Activated CD8-positive, alpha-beta T cell treated with anti-CD3 and anti-CD28 coated beads for 36 hours (primary cell): ENCODE results near the gene CIAO2A. TPM values are rescaled to one million over a fixed set of nuclear protein-coding genes. Genes with fewer than 3 reads are reported as not detected.

Source experiments
- ATAC-seq: fragments of 200-7000 bp; cut with Tn5 transposase; one replicate; pipeline ENCODE4 v1.10.0; 2021; ENCODE audit warnings: mild to moderate bottlenecking, moderate library complexity
- CTCF ChIA-PET: fragments of 350-600 bp; sonication (Branson Sonifier 250); formaldehyde crosslinking; loops from one replicate; lab custom pipeline; 2021; ENCODE audit warnings: antibody characterized with exemption; lab: Charles Lee
- POLR2A ChIA-PET: fragments of 350-600 bp; sonication (Branson Sonifier 250); formaldehyde crosslinking; loops from one replicate; lab custom pipeline; 2021; ENCODE audit warnings: antibody characterized with exemption; lab: Charles Lee
- DNase-seq: peaks from one replicate; pipeline ENCODE4 v3.0.0-alpha.2; 2020
- H3K27ac Mint-ChIP-seq: one replicate; pipeline ENCODE4 v1.8.0; 2021; ENCODE audit warnings: mild to moderate bottlenecking, mixed read lengths
- H3K27me3 Mint-ChIP-seq: one replicate; pipeline ENCODE4 v1.8.0; 2021; ENCODE audit warnings: mixed read lengths
- H3K36me3 Mint-ChIP-seq: one replicate; pipeline ENCODE4 v1.8.0; 2021; ENCODE audit warnings: low read depth, mixed read lengths
- H3K4me1 Mint-ChIP-seq: one replicate; pipeline ENCODE4 v1.8.0; 2021; ENCODE audit warnings: low read depth, mixed read lengths
- H3K4me3 Mint-ChIP-seq: one replicate; pipeline ENCODE4 v1.8.0; 2021; ENCODE audit warnings: mild to moderate bottlenecking, moderate library complexity, mixed read lengths
- H3K9me3 Mint-ChIP-seq: one replicate; pipeline ENCODE4 v1.8.0; 2021; ENCODE audit warnings: mixed read lengths
- intact Hi-C: fragments of 100-400 bp; cut with micrococcal nuclease; formaldehyde crosslinking; loops from one replicate; pipeline ENCODE4 v1.10.0; 2022
- total RNA-seq, 2 experiments: library from RNA; stranded (reverse); gene quantifications; one replicate each; pipeline ENCODE4 v1.2.3, GENCODE V29; 2021
- TF ChIP-seq, protein P1 (sequence below): fragments of 200-600 bp; IDR thresholded peaks from one replicate; pipeline ENCODE4 v1.8.0; 2022; ENCODE audit warnings: antibody characterized with exemption, mild to moderate bottlenecking

The CIAO2A gene
- total RNA-seq, 2 experiments from 2014 or later = 88.3 to 99.4 TPM

- CTCF ChIA-PET = interaction anchor here (0.9 to 1.6 kb wide), 2 partner anchors 16 kb away, joined by 4 to 10 read pairs; no protein-coding TSS in a partner anchor
- TF ChIP-seq, protein P1, sequence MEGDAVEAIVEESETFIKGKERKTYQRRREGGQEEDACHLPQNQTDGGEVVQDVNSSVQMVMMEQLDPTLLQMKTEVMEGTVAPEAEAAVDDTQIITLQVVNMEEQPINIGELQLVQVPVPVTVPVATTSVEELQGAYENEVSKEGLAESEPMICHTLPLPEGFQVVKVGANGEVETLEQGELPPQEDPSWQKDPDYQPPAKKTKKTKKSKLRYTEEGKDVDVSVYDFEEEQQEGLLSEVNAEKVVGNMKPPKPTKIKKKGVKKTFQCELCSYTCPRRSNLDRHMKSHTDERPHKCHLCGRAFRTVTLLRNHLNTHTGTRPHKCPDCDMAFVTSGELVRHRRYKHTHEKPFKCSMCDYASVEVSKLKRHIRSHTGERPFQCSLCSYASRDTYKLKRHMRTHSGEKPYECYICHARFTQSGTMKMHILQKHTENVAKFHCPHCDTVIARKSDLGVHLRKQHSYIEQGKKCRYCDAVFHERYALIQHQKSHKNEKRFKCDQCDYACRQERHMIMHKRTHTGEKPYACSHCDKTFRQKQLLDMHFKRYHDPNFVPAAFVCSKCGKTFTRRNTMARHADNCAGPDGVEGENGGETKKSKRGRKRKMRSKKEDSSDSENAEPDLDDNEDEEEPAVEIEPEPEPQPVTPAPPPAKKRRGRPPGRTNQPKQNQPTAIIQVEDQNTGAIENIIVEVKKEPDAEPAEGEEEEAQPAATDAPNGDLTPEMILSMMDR = no peak
- H3K9me3 Mint-ChIP-seq = no peaks in the 10 kb centered on the region
- no peak overlapping the region for H3K27ac Mint-ChIP-seq
- DNase-seq = no peak
- ATAC-seq = no peak
- POLR2A ChIA-PET = interaction anchor here (0.6 kb wide), 2 partner anchors 8 to 918 kb away, joined by 4 to 5 read pairs; no protein-coding TSS in a partner anchor
- H3K4me3 Mint-ChIP-seq = no peak overlapping the region
- H3K36me3 Mint-ChIP-seq = peaks cover 22% of the 10 kb centered on the region
- H3K27me3 Mint-ChIP-seq = no peaks in the 10 kb centered on the region
- peaks cover 3% of the 10 kb centered on the region for H3K4me1 Mint-ChIP-seq
- intact Hi-C loops = no loop called here
Observed at GRCh38 chr15:64137226-64137833, 43.7 kb upstream of the CIAO2A start.

DNA sequence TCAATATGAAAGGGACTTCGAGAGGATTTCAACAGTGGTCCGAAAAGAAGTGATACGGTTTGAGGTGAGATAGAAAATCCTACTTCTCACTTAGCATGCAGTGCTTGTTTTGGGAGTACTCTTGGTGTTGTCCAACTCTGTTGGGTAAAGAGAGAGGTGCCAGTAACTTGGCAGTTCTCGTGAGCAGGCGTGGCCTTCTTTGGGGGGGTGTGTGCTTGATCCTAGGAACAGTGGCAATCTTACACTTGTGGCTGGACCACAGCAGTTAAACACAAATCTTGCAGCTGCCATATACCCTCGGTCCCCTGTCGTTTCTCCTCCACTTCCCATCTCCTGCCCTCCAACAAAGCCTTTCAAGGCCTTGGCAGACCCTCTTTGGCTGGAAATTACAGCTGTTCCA is 42.7 kb upstream of the CIAO2A start:
- POLR2A ChIA-PET = no interaction called here

DNA sequence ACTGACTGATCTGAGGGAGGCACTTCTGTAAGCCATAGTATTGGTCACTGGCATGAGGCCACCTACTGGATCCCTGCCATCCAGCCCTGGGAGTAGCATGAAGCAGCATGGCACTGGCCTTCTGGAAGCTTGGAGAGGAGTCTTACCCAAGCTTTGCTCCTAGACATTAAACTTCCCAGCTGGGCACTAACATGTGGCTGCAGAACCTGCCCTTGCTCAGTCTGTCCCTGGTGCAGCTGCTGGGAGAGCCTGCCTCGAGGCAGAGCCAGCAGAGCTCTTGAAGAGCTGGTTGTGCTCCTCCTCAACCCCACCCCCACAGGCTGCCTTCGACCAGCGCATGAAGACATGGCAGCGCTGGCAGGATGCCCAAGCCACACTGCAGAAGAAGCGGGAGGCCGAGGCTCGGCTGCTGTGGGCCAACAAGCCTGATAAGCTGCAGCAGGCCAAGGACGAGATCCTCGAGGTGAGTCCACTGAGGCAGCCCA is 40.7 kb upstream of the CIAO2A start:
- no peak overlapping the region for H3K27ac Mint-ChIP-seq
- H3K4me1 Mint-ChIP-seq = no peaks in the 10 kb centered on the region
- H3K36me3 Mint-ChIP-seq = peaks cover 25% of the 10 kb centered on the region
- intact Hi-C loops = no loop called here
- no peak for ATAC-seq
- H3K9me3 Mint-ChIP-seq = no peaks in the 10 kb centered on the region
- CTCF ChIA-PET = interaction anchor here (0.5 kb wide), 1 partner anchor 26 kb away, joined by 3 read pairs; no protein-coding TSS in a partner anchor
- no peaks in the 10 kb centered on the region for H3K27me3 Mint-ChIP-seq
- TF ChIP-seq, protein P1 = no peak
- POLR2A ChIA-PET = no interaction called here
- DNase-seq = no peak
- no peak overlapping the region for H3K4me3 Mint-ChIP-seq

More for the DNA sequence above, 42.7 kb upstream of the CIAO2A start:
- Mint-ChIP-seq H3K4me3 (no peak overlapping the region), H3K4me1 (no peaks in the 10 kb centered on the region), H3K27ac (no peak overlapping the region), H3K9me3 (no peaks in the 10 kb centered on the region), H3K27me3 (no peaks in the 10 kb centered on the region), H3K36me3 (peaks cover 27% of the 10 kb centered on the region)
- intact Hi-C loops = no loop called here
- no peak for ATAC-seq
- CTCF ChIA-PET = interaction anchor here (0.9 kb wide), 1 partner anchor 17 kb away, joined by 4 read pairs; no protein-coding TSS in a partner anchor
- TF ChIP-seq, protein P1 = no peak
- no peak for DNase-seq

GRCh38 chr15:64133623-64134344 is 40.1 kb upstream of the CIAO2A start:
- ATAC-seq (no peak), DNase-seq (no peak)
- intact Hi-C loops = no loop called here
- Mint-ChIP-seq H3K27ac (no peak overlapping the region), H3K4me1 (no peaks in the 10 kb centered on the region), H3K4me3 (no peak overlapping the region), H3K36me3 (peaks cover 25% of the 10 kb centered on the region), H3K9me3 (no peaks in the 10 kb centered on the region), H3K27me3 (no peaks in the 10 kb centered on the region)
- ChIA-PET POLR2A (no interaction called here), CTCF (interaction anchor here (0.5 kb wide), 1 partner anchor 27 kb away, joined by 3 read pairs; no protein-coding TSS in a partner anchor)
- TF ChIP-seq, protein P1 = no peak
